Stimulated activated CD8-positive, alpha-beta memory T cell treated with anti-CD3 and anti-CD28 coated beads, Interleukin-4, amount 100 ng/mL, for 48 hours (primary cell): ENCODE data around the gene ARHGAP32.

Experiments
- DNase-seq: peaks from one replicate; pipeline ENCODE4 v3.0.0-alpha.2; 2020

ARHGAP32 gene

GRCh38 chr11:128948583-128948982, 243.5 kb downstream of the ARHGAP32 start:
- no peak for DNase-seq

GRCh38 chr11:128947773-128948172, 244.4 kb downstream of the ARHGAP32 start:
- DNase-seq = no peak

- no peak for DNase-seq
These were observed 245.5 kb downstream of the ARHGAP32 start for GRCh38 chr11:128946648-128947047.

- DNase-seq = no peak
These were observed 248.6 kb downstream of the ARHGAP32 start for GRCh38 chr11:128943428-128943976.

GRCh38 chr11:128942817-128943427, 249.2 kb downstream of the ARHGAP32 start, which contains the start of gene TP53AIP1:
Gene TP53AIP1, minus strand, starts transcription at chr11:128942871. Its CDS starts 5,053 bp downstream, at chr11:128937818.
- no peak for DNase-seq

GRCh38 chr11:128942272-128942612, 249.9 kb downstream of the ARHGAP32 start:
- DNase-seq = no peak

GRCh38 chr11:128941573-128942271, 250.4 kb downstream of the ARHGAP32 start:
- no peak for DNase-seq

- no peak for DNase-seq
These were observed 251.0 kb downstream of the ARHGAP32 start for GRCh38 chr11:128941110-128941509.

- DNase-seq = no peak
These were observed 251.5 kb downstream of the ARHGAP32 start for GRCh38 chr11:128940603-128941002.

GRCh38 chr11:128940156-128940555, 252.0 kb downstream of the ARHGAP32 start:
- DNase-seq = no peak

- DNase-seq = no peak
These were observed 252.5 kb downstream of the ARHGAP32 start for GRCh38 chr11:128939591-128939990.

- no peak for DNase-seq
These were observed 253.8 kb downstream of the ARHGAP32 start for GRCh38 chr11:128938156-128938885.

- no peak for DNase-seq
These were observed 254.6 kb downstream of the ARHGAP32 start for GRCh38 chr11:128937480-128937879.

GRCh38 chr11:128936606-128937251, 255.4 kb downstream of the ARHGAP32 start:
- DNase-seq = no peak

- no peak for DNase-seq
These were observed 257.2 kb downstream of the ARHGAP32 start for GRCh38 chr11:128934926-128935325.

GRCh38 chr11:128934351-128934750, 257.8 kb downstream of the ARHGAP32 start:
- no peak for DNase-seq

- no peak for DNase-seq
These were observed 258.5 kb downstream of the ARHGAP32 start for GRCh38 chr11:128933481-128934178.

- DNase-seq = no peak
These were observed 260.5 kb downstream of the ARHGAP32 start for GRCh38 chr11:128931668-128932067.

GRCh38 chr11:128931066-128931465, 261.1 kb downstream of the ARHGAP32 start:
- DNase-seq = no peak

GRCh38 chr11:128929991-128930390, 262.1 kb downstream of the ARHGAP32 start:
- no peak for DNase-seq

GRCh38 chr11:128929468-128929867, 262.7 kb downstream of the ARHGAP32 start:
- DNase-seq = no peak

GRCh38 chr11:128928400-128928799, 263.7 kb downstream of the ARHGAP32 start:
- no peak for DNase-seq
